Measurements from ENCODE around the gene CYB5R4.

- no peak for TF ChIP-seq CTCF (IDR thresholded peaks at IDR 0.05)
- TF ChIP-seq POLR2A (IDR thresholded peaks at IDR 0.05) = no peak
Measured at GRCh38 chr6:84013931-84014330, 154.4 kb downstream of the CYB5R4 start.
